ENCODE results near the gene RAB34.

The RAB34 gene

GRCh38 chr17:28717578-28718332 lies at the start of gene RAB34:
RAB34 (minus strand) TSS chr17:28717868; CDS start chr17:28717266, 602 bp downstream.
- Histone ChIP-seq H3K36me3 (ENCODE audit: control insufficient read depth in 2 of 2, insufficient read depth in 1 of 2, low read length in 2 of 2) (peaks cover 27 to 63% of the 10 kb centered on the region in 2 experiments; a peak in 2 of 3 replicates), H3K4me3 (ENCODE audit: low read depth, low read length) (peak within 1 kb of the TSS; percentile 67), H3K9me3 (ENCODE audit: control insufficient read depth, insufficient read depth, low read depth, low read length) (no peaks in the 10 kb centered on the region), H3K4me1 (ENCODE audit: control insufficient read depth, insufficient read depth, low read length) (peaks cover 16% of the 10 kb centered on the region), H3K27ac (ENCODE audit: extremely low read depth, low read depth, low read length) (peak within 1 kb of the TSS; percentile 95)
- POLR2A ChIA-PET, result interaction anchor here (0.8 to 3.7 kb wide), 3 partner anchors 9 to 25 kb away, joined by 3 to 38 read pairs (median 4); partner anchors contain the start of genes NEK8 and TLCD1
- CTCF ChIA-PET, result interaction anchor here (2.6 kb wide), 1 partner anchor 9 kb away, joined by 16 read pairs; the partner anchor contains the start of gene TLCD1
- no peak for TF ChIP-seq ZNF362 (tag by site-specific recombination; IDR thresholded peaks at IDR 0.05)
- TF ChIP-seq ZNF621 (tag by site-specific recombination; IDR thresholded peaks at IDR 0.05), result no peak
- no peak for TF ChIP-seq ZNF132 (tag by site-specific recombination; IDR thresholded peaks at IDR 0.05; ENCODE audit: borderline replicate concordance)
- no peak for TF ChIP-seq ZNF155 (tag by site-specific recombination; IDR thresholded peaks at IDR 0.05)
- TF ChIP-seq ZFP41 (tag by site-specific recombination; IDR thresholded peaks at IDR 0.05; ENCODE audit: borderline replicate concordance), result no peak
- TF ChIP-seq PBX3 (CRISPR knock-in tag; IDR thresholded peaks at IDR 0.05), result 0 out of 2 replicates have a peak, but pooled peaks have one; percentile 79
- TF ChIP-seq ATF2 (tag by site-specific recombination; IDR thresholded peaks at IDR 0.05; ENCODE audit: low read depth), result no peak
- TF ChIP-seq ZNF324 (tag by site-specific recombination; IDR thresholded peaks at IDR 0.05), result no peak
- TF ChIP-seq ZNF114 (tag by site-specific recombination; IDR thresholded peaks at IDR 0.05), result no peak
- no peak for TF ChIP-seq ZNF549 (tag by site-specific recombination; IDR thresholded peaks at IDR 0.05)
- no peak for TF ChIP-seq ZNF747 (tag by site-specific recombination; IDR thresholded peaks at IDR 0.05)
- peak; percentile 86 for TF ChIP-seq BCL11A (tag by site-specific recombination; IDR thresholded peaks at IDR 0.05; ENCODE audit: low read depth)
- TF ChIP-seq BCL11B (tag by site-specific recombination; IDR thresholded peaks at IDR 0.05; ENCODE audit: low read depth), result no peak
- 0 out of 2 replicates have a peak, but pooled peaks have one; percentile 10 for TF ChIP-seq ZNF596 (tag by site-specific recombination; IDR thresholded peaks at IDR 0.05)
- peak; percentile 95 for TF ChIP-seq GLIS2 (tag by site-specific recombination; IDR thresholded peaks at IDR 0.05)
- no peak for TF ChIP-seq SCRT1 (tag by site-specific recombination; IDR thresholded peaks at IDR 0.05; ENCODE audit: borderline replicate concordance)
- TF ChIP-seq ZNF510 (tag by site-specific recombination; IDR thresholded peaks at IDR 0.05; ENCODE audit: insufficient replicate concordance), result no peak
- peak; percentile 82 for TF ChIP-seq ZBTB20 (tag by site-specific recombination; IDR thresholded peaks at IDR 0.05)
- TF ChIP-seq ZNF214 (tag by site-specific recombination; IDR thresholded peaks at IDR 0.05; ENCODE audit: borderline replicate concordance), result no peak
- TF ChIP-seq SCRT2 (tag by site-specific recombination; IDR thresholded peaks at IDR 0.05), result no peak
- TF ChIP-seq HOXD13 (CRISPR knock-in tag; IDR thresholded peaks at IDR 0.05; ENCODE audit: borderline replicate concordance), result no peak
- TF ChIP-seq ZNF580 (tag by site-specific recombination; IDR thresholded peaks at IDR 0.05), result no peak
- peak; percentile 60 for TF ChIP-seq ZFP69B (tag by site-specific recombination; IDR thresholded peaks at IDR 0.05)
- TF ChIP-seq ZNF639 (tag by site-specific recombination; IDR thresholded peaks at IDR 0.05), result no peak
- no peak for TF ChIP-seq ZNF776 (tag by site-specific recombination; IDR thresholded peaks at IDR 0.05; ENCODE audit: borderline replicate concordance)
- peak; percentile 99 for TF ChIP-seq ZNF398 (tag by site-specific recombination; IDR thresholded peaks at IDR 0.05)
- no peak for TF ChIP-seq ZNF76 (tag by site-specific recombination; IDR thresholded peaks at IDR 0.05; ENCODE audit: borderline replicate concordance, low read depth)
- TF ChIP-seq ZNF707 (tag by site-specific recombination; IDR thresholded peaks at IDR 0.05), result no peak
- peak; percentile 94 for TF ChIP-seq ZNF341 (tag by site-specific recombination; IDR thresholded peaks at IDR 0.05; ENCODE audit: low read depth)

Data from HEK293 (cell line).